Measurements from ENCODE around the gene OR5H6. TPM values are rescaled to one million over a fixed set of nuclear protein-coding genes. Genes with fewer than 3 reads are reported as not detected.

Gene OR5H6
- total and polyA plus RNA-seq, 2 of the 13 experiments (the other 11 are each of a cell fraction or from before 2014, with no cell fraction given), result not detected

- TF ChIP-seq SIN3B (IDR thresholded peaks at IDR 0.05; ENCODE audit: low read length), result no peak
- 0 out of 2 replicates have a peak, but pooled peaks have one; percentile 10 for TF ChIP-seq SAP130 (CRISPR knock-in tag; IDR thresholded peaks at IDR 0.05; ENCODE audit: low read depth)
- no peak for TF ChIP-seq REXO4 (CRISPR knock-in tag; IDR thresholded peaks at IDR 0.05; ENCODE audit: borderline replicate concordance)
- peak; percentile 39; the same call in 1 of the 2 replicates for TF ChIP-seq KDM6A (CRISPR knock-in tag; IDR thresholded peaks at IDR 0.05; ENCODE audit: low read depth)
- TF ChIP-seq, protein P1, sequence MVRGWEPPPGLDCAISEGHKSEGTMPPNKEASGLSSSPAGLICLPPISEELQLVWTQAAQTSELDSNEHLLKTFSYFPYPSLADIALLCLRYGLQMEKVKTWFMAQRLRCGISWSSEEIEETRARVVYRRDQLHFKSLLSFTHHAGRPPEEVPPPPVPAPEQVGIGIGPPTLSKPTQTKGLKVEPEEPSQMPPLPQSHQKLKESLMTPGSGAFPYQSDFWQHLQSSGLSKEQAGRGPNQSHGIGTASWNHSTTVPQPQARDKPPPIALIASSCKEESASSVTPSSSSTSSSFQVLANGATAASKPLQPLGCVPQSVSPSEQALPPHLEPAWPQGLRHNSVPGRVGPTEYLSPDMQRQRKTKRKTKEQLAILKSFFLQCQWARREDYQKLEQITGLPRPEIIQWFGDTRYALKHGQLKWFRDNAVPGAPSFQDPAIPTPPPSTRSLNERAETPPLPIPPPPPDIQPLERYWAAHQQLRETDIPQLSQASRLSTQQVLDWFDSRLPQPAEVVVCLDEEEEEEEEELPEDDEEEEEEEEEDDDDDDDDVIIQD (CRISPR knock-in tag; IDR thresholded peaks at IDR 0.05; ENCODE audit: low read depth), result no peak
- no peak for TF ChIP-seq AKNA (CRISPR knock-in tag; IDR thresholded peaks at IDR 0.05; ENCODE audit: borderline replicate concordance)
- TF ChIP-seq EED (CRISPR knock-in tag; IDR thresholded peaks at IDR 0.05), result no peak
- no peak for TF ChIP-seq KAT8 (CRISPR knock-in tag; IDR thresholded peaks at IDR 0.05)
- no peak for TF ChIP-seq MIXL1 (CRISPR knock-in tag; IDR thresholded peaks at IDR 0.05)
- TF ChIP-seq, protein P2, sequence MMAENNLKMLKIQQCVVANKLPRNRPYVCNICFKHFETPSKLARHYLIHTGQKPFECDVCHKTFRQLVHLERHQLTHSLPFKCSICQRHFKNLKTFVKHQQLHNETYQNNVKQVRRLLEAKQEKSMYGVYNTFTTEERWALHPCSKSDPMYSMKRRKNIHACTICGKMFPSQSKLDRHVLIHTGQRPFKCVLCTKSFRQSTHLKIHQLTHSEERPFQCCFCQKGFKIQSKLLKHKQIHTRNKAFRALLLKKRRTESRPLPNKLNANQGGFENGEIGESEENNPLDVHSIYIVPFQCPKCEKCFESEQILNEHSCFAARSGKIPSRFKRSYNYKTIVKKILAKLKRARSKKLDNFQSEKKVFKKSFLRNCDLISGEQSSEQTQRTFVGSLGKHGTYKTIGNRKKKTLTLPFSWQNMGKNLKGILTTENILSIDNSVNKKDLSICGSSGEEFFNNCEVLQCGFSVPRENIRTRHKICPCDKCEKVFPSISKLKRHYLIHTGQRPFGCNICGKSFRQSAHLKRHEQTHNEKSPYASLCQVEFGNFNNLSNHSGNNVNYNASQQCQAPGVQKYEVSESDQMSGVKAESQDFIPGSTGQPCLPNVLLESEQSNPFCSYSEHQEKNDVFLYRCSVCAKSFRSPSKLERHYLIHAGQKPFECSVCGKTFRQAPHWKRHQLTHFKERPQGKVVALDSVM (CRISPR knock-in tag; IDR thresholded peaks at IDR 0.05), result no peak
- TF ChIP-seq ADNP (CRISPR knock-in tag; IDR thresholded peaks at IDR 0.05), result no peak
- no peak for TF ChIP-seq TFE3 (CRISPR knock-in tag; IDR thresholded peaks at IDR 0.05)
- TF ChIP-seq, protein P3, sequence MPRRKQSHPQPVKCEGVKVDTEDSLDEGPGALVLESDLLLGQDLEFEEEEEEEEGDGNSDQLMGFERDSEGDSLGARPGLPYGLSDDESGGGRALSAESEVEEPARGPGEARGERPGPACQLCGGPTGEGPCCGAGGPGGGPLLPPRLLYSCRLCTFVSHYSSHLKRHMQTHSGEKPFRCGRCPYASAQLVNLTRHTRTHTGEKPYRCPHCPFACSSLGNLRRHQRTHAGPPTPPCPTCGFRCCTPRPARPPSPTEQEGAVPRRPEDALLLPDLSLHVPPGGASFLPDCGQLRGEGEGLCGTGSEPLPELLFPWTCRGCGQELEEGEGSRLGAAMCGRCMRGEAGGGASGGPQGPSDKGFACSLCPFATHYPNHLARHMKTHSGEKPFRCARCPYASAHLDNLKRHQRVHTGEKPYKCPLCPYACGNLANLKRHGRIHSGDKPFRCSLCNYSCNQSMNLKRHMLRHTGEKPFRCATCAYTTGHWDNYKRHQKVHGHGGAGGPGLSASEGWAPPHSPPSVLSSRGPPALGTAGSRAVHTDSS (CRISPR knock-in tag; conservative IDR thresholded peaks at IDR 0.05), result no peak
- TF ChIP-seq MYPOP (CRISPR knock-in tag; IDR thresholded peaks at IDR 0.05), result no peak
- TF ChIP-seq ZNF766 (CRISPR knock-in tag; IDR thresholded peaks at IDR 0.05; ENCODE audit: borderline replicate concordance), result no peak
- TF ChIP-seq, protein P4, sequence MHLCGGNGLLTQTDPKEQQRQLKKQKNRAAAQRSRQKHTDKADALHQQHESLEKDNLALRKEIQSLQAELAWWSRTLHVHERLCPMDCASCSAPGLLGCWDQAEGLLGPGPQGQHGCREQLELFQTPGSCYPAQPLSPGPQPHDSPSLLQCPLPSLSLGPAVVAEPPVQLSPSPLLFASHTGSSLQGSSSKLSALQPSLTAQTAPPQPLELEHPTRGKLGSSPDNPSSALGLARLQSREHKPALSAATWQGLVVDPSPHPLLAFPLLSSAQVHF (CRISPR knock-in tag; IDR thresholded peaks at IDR 0.05), result no peak
These were observed 27.4 kb downstream of the OR5H6 start (continued) for GRCh38 chr3:98291332-98291957.

All from HepG2 (cell line).